ENCODE results near the gene PRR23E.

PRR23E gene

GRCh38 chr3:127166501-127167065 lies 26.3 kb upstream of the PRR23E start:
- Histone ChIP-seq H3K9me3 (ENCODE audit: control insufficient read depth, insufficient read depth, low read depth, low read length) (no peaks in the 10 kb centered on the region), H3K4me3 (ENCODE audit: low read depth, low read length) (no peak overlapping the region), H3K36me3 (ENCODE audit: control insufficient read depth in 2 of 2, insufficient read depth in 1 of 2, low read length in 2 of 2) (no peaks in the 10 kb centered on the region), H3K27ac (ENCODE audit: extremely low read depth, low read depth, low read length) (no peak overlapping the region), H3K4me1 (ENCODE audit: control insufficient read depth, insufficient read depth, low read length) (no peaks in the 10 kb centered on the region)
- TF ChIP-seq, protein P1, sequence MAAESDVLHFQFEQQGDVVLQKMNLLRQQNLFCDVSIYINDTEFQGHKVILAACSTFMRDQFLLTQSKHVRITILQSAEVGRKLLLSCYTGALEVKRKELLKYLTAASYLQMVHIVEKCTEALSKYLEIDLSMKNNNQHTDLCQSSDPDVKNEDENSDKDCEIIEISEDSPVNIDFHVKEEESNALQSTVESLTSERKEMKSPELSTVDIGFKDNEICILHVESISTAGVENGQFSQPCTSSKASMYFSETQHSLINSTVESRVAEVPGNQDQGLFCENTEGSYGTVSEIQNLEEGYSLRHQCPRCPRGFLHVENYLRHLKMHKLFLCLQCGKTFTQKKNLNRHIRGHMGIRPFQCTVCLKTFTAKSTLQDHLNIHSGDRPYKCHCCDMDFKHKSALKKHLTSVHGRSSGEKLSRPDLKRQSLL (tag by site-specific recombination; IDR thresholded peaks at IDR 0.05), result no peak
- TF ChIP-seq ZBTB7A (tag by site-specific recombination; IDR thresholded peaks at IDR 0.05; ENCODE audit: low read depth) (no peak), ZNF426 (tag by site-specific recombination; IDR thresholded peaks at IDR 0.05) (no peak), ZNF155 (tag by site-specific recombination; IDR thresholded peaks at IDR 0.05) (no peak), ZNF521 (tag by site-specific recombination; IDR thresholded peaks at IDR 0.05) (no peak), ZNF48 (tag by site-specific recombination; IDR thresholded peaks at IDR 0.05) (no peak), ZNF560 (tag by site-specific recombination; IDR thresholded peaks at IDR 0.05; ENCODE audit: borderline replicate concordance) (no peak), ZNF513 (tag by site-specific recombination; IDR thresholded peaks at IDR 0.05) (no peak), ZNF629 (tag by site-specific recombination; IDR thresholded peaks at IDR 0.05) (no peak)
- TF ChIP-seq, protein P2, sequence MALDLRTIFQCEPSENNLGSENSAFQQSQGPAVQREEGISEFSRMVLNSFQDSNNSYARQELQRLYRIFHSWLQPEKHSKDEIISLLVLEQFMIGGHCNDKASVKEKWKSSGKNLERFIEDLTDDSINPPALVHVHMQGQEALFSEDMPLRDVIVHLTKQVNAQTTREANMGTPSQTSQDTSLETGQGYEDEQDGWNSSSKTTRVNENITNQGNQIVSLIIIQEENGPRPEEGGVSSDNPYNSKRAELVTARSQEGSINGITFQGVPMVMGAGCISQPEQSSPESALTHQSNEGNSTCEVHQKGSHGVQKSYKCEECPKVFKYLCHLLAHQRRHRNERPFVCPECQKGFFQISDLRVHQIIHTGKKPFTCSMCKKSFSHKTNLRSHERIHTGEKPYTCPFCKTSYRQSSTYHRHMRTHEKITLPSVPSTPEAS (tag by site-specific recombination; IDR thresholded peaks at IDR 0.05), result no peak
- ChIA-PET CTCF (interaction anchor here (0.6 to 0.8 kb wide), 3 partner anchors 27 to 488 kb away, joined by 3 read pairs; no protein-coding TSS in a partner anchor), POLR2A (no interaction called here)

DNA sequence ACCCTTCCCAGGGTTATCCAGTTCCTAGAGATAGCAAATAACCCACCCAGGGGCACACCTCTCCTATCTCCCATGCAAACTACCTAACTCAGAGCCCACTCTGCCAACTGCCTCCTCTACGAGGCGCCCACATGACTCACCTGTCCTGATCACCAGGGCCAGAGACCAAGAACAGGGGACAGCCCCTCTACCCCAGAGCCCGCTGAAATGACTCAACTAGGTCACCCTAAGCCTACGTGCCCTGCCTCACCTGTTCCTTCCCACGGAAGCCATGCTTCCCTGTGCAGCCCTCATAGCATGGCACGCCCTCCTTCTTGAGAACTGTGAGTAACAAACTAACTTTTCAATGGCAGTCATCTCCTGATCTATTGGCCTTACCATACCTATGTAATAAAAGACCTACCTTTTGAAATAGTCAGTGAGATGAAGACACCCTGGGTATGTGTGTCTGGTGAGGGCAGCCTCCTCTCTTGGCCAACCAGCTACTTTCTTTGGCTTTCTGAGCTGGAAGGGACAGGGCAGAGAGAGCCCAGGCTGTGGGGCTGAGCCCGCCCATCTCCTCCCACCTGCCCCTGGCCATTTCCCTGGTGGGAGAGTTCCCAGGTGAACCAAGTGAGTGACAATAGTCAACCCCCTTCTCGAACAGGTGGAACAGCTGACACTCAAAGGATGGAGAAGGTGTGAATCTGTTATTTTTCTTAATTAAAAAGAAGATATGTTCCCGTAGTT lies 25.5 kb upstream of the PRR23E start:
- H3K27ac ChIP-seq (ENCODE audit: extremely low read depth, low read depth, low read length), result no peak overlapping the region
- no peak overlapping the region for H3K4me3 ChIP-seq (ENCODE audit: low read depth, low read length)
- no peaks in the 10 kb centered on the region for H3K36me3 ChIP-seq (ENCODE audit: control insufficient read depth in 2 of 2, insufficient read depth in 1 of 2, low read length in 2 of 2)
- CTCF ChIA-PET, result no interaction called here
- no peaks in the 10 kb centered on the region for H3K9me3 ChIP-seq (ENCODE audit: control insufficient read depth, insufficient read depth, low read depth, low read length)
- TF ChIP-seq ZNF555 (tag by site-specific recombination; conservative IDR thresholded peaks at IDR 0.05) (no peak), SP7 (tag by site-specific recombination; IDR thresholded peaks at IDR 0.05) (no peak)
- POLR2A ChIA-PET, result no interaction called here
- no peaks in the 10 kb centered on the region for H3K4me1 ChIP-seq (ENCODE audit: control insufficient read depth, insufficient read depth, low read length)

GRCh38 chr3:127168271-127168670 lies 24.7 kb upstream of the PRR23E start:
- no peaks in the 10 kb centered on the region for H3K36me3 ChIP-seq (ENCODE audit: control insufficient read depth in 2 of 2, insufficient read depth in 1 of 2, low read length in 2 of 2)
- ChIA-PET POLR2A (no interaction called here), CTCF (no interaction called here)
- no peaks in the 10 kb centered on the region for H3K9me3 ChIP-seq (ENCODE audit: control insufficient read depth, insufficient read depth, low read depth, low read length)
- TF ChIP-seq REPIN1 (tag by site-specific recombination; IDR thresholded peaks at IDR 0.05; ENCODE audit: low read depth), result no peak
- no peak for TF ChIP-seq ZNF514 (tag by site-specific recombination; IDR thresholded peaks at IDR 0.05)
- no peak for TF ChIP-seq ZBTB17 (tag by site-specific recombination; IDR thresholded peaks at IDR 0.05)
- no peak for TF ChIP-seq ZBTB48 (tag by site-specific recombination; IDR thresholded peaks at IDR 0.05)
- no peak for TF ChIP-seq BCL11A (tag by site-specific recombination; IDR thresholded peaks at IDR 0.05; ENCODE audit: low read depth)
- no peak for TF ChIP-seq ZNF621 (tag by site-specific recombination; IDR thresholded peaks at IDR 0.05)
- TF ChIP-seq, protein P3, sequence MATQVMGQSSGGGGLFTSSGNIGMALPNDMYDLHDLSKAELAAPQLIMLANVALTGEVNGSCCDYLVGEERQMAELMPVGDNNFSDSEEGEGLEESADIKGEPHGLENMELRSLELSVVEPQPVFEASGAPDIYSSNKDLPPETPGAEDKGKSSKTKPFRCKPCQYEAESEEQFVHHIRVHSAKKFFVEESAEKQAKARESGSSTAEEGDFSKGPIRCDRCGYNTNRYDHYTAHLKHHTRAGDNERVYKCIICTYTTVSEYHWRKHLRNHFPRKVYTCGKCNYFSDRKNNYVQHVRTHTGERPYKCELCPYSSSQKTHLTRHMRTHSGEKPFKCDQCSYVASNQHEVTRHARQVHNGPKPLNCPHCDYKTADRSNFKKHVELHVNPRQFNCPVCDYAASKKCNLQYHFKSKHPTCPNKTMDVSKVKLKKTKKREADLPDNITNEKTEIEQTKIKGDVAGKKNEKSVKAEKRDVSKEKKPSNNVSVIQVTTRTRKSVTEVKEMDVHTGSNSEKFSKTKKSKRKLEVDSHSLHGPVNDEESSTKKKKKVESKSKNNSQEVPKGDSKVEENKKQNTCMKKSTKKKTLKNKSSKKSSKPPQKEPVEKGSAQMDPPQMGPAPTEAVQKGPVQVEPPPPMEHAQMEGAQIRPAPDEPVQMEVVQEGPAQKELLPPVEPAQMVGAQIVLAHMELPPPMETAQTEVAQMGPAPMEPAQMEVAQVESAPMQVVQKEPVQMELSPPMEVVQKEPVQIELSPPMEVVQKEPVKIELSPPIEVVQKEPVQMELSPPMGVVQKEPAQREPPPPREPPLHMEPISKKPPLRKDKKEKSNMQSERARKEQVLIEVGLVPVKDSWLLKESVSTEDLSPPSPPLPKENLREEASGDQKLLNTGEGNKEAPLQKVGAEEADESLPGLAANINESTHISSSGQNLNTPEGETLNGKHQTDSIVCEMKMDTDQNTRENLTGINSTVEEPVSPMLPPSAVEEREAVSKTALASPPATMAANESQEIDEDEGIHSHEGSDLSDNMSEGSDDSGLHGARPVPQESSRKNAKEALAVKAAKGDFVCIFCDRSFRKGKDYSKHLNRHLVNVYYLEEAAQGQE (tag by site-specific recombination; IDR thresholded peaks at IDR 0.05), result no peak
- TF ChIP-seq ZNF114 (tag by site-specific recombination; IDR thresholded peaks at IDR 0.05), result no peak
- no peak overlapping the region for H3K27ac ChIP-seq (ENCODE audit: extremely low read depth, low read depth, low read length)
- H3K4me3 ChIP-seq (ENCODE audit: low read depth, low read length), result no peak overlapping the region
- H3K4me1 ChIP-seq (ENCODE audit: control insufficient read depth, insufficient read depth, low read length), result no peaks in the 10 kb centered on the region

Data from HEK293 (cell line).